ENCODE results near the gene CNIH2.
A peak's percentile ranks its signal among the peaks of the same experiment; 100 is the strongest.
"Not testable (repeated sequence)": the region's sequence is repeated elsewhere in the genome, so short reads cannot be mapped to it uniquely, and the experiment has no call there.

CNIH2 gene

GRCh38 chr11:66314561-66315497 lies 36.9 kb downstream of the CNIH2 start:
- Mint-ChIP-seq H3K27ac (peak overlapping the region; percentile 89), H3K4me1 (ENCODE audit: low read depth) (peaks cover 52% of the 10 kb centered on the region), H3K36me3 (ENCODE audit: low read depth) (no peaks in the 10 kb centered on the region), H3K4me3 (no peak overlapping the region), H3K27me3 (peaks cover 30% of the 10 kb centered on the region), H3K9me3 (no peaks in the 10 kb centered on the region)
- intact Hi-C loops (cut with micrococcal nuclease) = no loop called here

- intact Hi-C loops (cut with micrococcal nuclease) = no loop called here
- H3K4me1 Mint-ChIP-seq (ENCODE audit: low read depth) = peaks cover 52% of the 10 kb centered on the region
- H3K27me3 Mint-ChIP-seq = peaks cover 27% of the 10 kb centered on the region
- peak overlapping the region; percentile 67 for H3K27ac Mint-ChIP-seq
- H3K9me3 Mint-ChIP-seq = no peaks in the 10 kb centered on the region
- no peak overlapping the region for H3K4me3 Mint-ChIP-seq
- no peaks in the 10 kb centered on the region for H3K36me3 Mint-ChIP-seq (ENCODE audit: low read depth)
Observed at GRCh38 chr11:66315498-66315885, 37.5 kb downstream of the CNIH2 start.

- intact Hi-C loops (cut with micrococcal nuclease) = no loop called here
- Mint-ChIP-seq H3K27ac (no peak overlapping the region), H3K27me3 (peaks cover 27% of the 10 kb centered on the region), H3K9me3 (no peaks in the 10 kb centered on the region), H3K4me3 (no peak overlapping the region), H3K4me1 (ENCODE audit: low read depth) (peaks cover 52% of the 10 kb centered on the region), H3K36me3 (ENCODE audit: low read depth) (no peaks in the 10 kb centered on the region)
Observed at GRCh38 chr11:66315921-66316811, 38.2 kb downstream of the CNIH2 start.

GRCh38 chr11:66316849-66317251 lies 38.9 kb downstream of the CNIH2 start, which contains the start of gene CD248:
Gene CD248, minus strand, starts transcription at chr11:66317044. Its CDS starts 17 bp downstream, at chr11:66317027.
- Mint-ChIP-seq H3K9me3 (no peaks in the 10 kb centered on the region), H3K4me1 (ENCODE audit: low read depth) (peaks cover 49% of the 10 kb centered on the region), H3K4me3 (no peak within 1 kb of the TSS), H3K27me3 (peaks cover 27% of the 10 kb centered on the region), H3K36me3 (ENCODE audit: low read depth) (no peaks in the 10 kb centered on the region), H3K27ac (peak within 1 kb of the TSS; percentile 45)
- intact Hi-C loops (cut with micrococcal nuclease) = no loop called here

- Mint-ChIP-seq H3K9me3 (no peaks in the 10 kb centered on the region), H3K27ac (peak overlapping the region; percentile 45), H3K4me1 (ENCODE audit: low read depth) (peaks cover 46% of the 10 kb centered on the region), H3K27me3 (peaks cover 27% of the 10 kb centered on the region), H3K36me3 (ENCODE audit: low read depth) (no peaks in the 10 kb centered on the region), H3K4me3 (no peak overlapping the region)
- intact Hi-C loops (cut with micrococcal nuclease) = no loop called here
Observed at GRCh38 chr11:66317322-66317722, 39.3 kb downstream of the CNIH2 start.

- H3K36me3 Mint-ChIP-seq (ENCODE audit: low read depth) = no peaks in the 10 kb centered on the region
- no peak overlapping the region for H3K4me3 Mint-ChIP-seq
- no peaks in the 10 kb centered on the region for H3K9me3 Mint-ChIP-seq
- H3K4me1 Mint-ChIP-seq (ENCODE audit: low read depth) = peaks cover 45% of the 10 kb centered on the region
- H3K27me3 Mint-ChIP-seq = peaks cover 27% of the 10 kb centered on the region
- H3K27ac Mint-ChIP-seq = peak overlapping the region; percentile 45
- intact Hi-C loops (cut with micrococcal nuclease) = no loop called here
Observed at GRCh38 chr11:66317723-66318599, 40.0 kb downstream of the CNIH2 start.

GRCh38 chr11:66318600-66318970 lies 40.6 kb downstream of the CNIH2 start:
- no peak overlapping the region for H3K4me3 Mint-ChIP-seq
- peaks cover 27% of the 10 kb centered on the region for H3K27me3 Mint-ChIP-seq
- H3K9me3 Mint-ChIP-seq = no peaks in the 10 kb centered on the region
- no peaks in the 10 kb centered on the region for H3K36me3 Mint-ChIP-seq (ENCODE audit: low read depth)
- peak overlapping the region; percentile 45 for H3K27ac Mint-ChIP-seq
- peaks cover 39% of the 10 kb centered on the region for H3K4me1 Mint-ChIP-seq (ENCODE audit: low read depth)
- intact Hi-C loops (cut with micrococcal nuclease) = no loop called here

GRCh38 chr11:66320289-66320688 lies 42.3 kb downstream of the CNIH2 start:
- H3K27me3 Mint-ChIP-seq = peaks cover 15% of the 10 kb centered on the region
- H3K27ac Mint-ChIP-seq; H3K4me3 Mint-ChIP-seq; H3K9me3 Mint-ChIP-seq; intact Hi-C loops (cut with micrococcal nuclease); H3K36me3 Mint-ChIP-seq (ENCODE audit: low read depth): not testable (repeated sequence)
- peaks cover 27% of the 10 kb centered on the region for H3K4me1 Mint-ChIP-seq (ENCODE audit: low read depth)

GRCh38 chr11:66320748-66321147 lies 42.8 kb downstream of the CNIH2 start:
- H3K27me3 Mint-ChIP-seq = peaks cover 11% of the 10 kb centered on the region
- intact Hi-C loops (cut with micrococcal nuclease) = not testable (repeated sequence)

GRCh38 chr11:66321606-66322005 lies 43.6 kb downstream of the CNIH2 start:
- intact Hi-C loops (cut with micrococcal nuclease) = no loop called here
- Mint-ChIP-seq H3K9me3 (no peaks in the 10 kb centered on the region), H3K27ac (no peak overlapping the region), H3K27me3 (peaks cover 7% of the 10 kb centered on the region), H3K36me3 (ENCODE audit: low read depth) (no peaks in the 10 kb centered on the region), H3K4me3 (no peak overlapping the region), H3K4me1 (ENCODE audit: low read depth) (peaks cover 31% of the 10 kb centered on the region)

More at GRCh38 chr11:66320748-66321147, 42.8 kb downstream of the CNIH2 start:
- H3K4me3 Mint-ChIP-seq; H3K9me3 Mint-ChIP-seq; H3K36me3 Mint-ChIP-seq (ENCODE audit: low read depth); H3K27ac Mint-ChIP-seq: not testable (repeated sequence)
- peaks cover 27% of the 10 kb centered on the region for H3K4me1 Mint-ChIP-seq (ENCODE audit: low read depth)

GRCh38 chr11:66322732-66323427 lies 44.9 kb downstream of the CNIH2 start:
- no peaks in the 10 kb centered on the region for H3K9me3 Mint-ChIP-seq
- intact Hi-C loops (cut with micrococcal nuclease) = no loop called here
- H3K27me3 Mint-ChIP-seq = peaks cover 4% of the 10 kb centered on the region
- H3K27ac Mint-ChIP-seq = no peak overlapping the region
- H3K4me3 Mint-ChIP-seq = no peak overlapping the region
- H3K4me1 Mint-ChIP-seq (ENCODE audit: low read depth) = peaks cover 22% of the 10 kb centered on the region
- H3K36me3 Mint-ChIP-seq (ENCODE audit: low read depth) = no peaks in the 10 kb centered on the region

GRCh38 chr11:66323684-66324083 lies 45.7 kb downstream of the CNIH2 start:
- peaks cover 19% of the 10 kb centered on the region for H3K4me1 Mint-ChIP-seq (ENCODE audit: low read depth)
- peaks cover 4% of the 10 kb centered on the region for H3K27me3 Mint-ChIP-seq
- H3K27ac Mint-ChIP-seq = no peak overlapping the region
- no peak overlapping the region for H3K4me3 Mint-ChIP-seq
- no peaks in the 10 kb centered on the region for H3K9me3 Mint-ChIP-seq
- intact Hi-C loops (cut with micrococcal nuclease) = no loop called here
- H3K36me3 Mint-ChIP-seq (ENCODE audit: low read depth) = no peaks in the 10 kb centered on the region

- intact Hi-C loops (cut with micrococcal nuclease) = no loop called here
- Mint-ChIP-seq H3K36me3 (ENCODE audit: low read depth) (no peaks in the 10 kb centered on the region), H3K27ac (no peak overlapping the region), H3K4me1 (ENCODE audit: low read depth) (peaks cover 13% of the 10 kb centered on the region), H3K9me3 (no peaks in the 10 kb centered on the region), H3K4me3 (no peak overlapping the region), H3K27me3 (peaks cover 4% of the 10 kb centered on the region)
Observed at GRCh38 chr11:66324664-66325063, 46.7 kb downstream of the CNIH2 start.
